NT2/D1 (cell line): ENCODE results near the gene FRMD3.

Experiments
- YY1 ChIP-seq: IDR thresholded peaks from 2 replicates; pipeline ENCODE4 v1.6.1; 2011; ENCODE audit not compliant: insufficient read length, insufficient read depth
- ZNF274 ChIP-seq: IDR thresholded peaks from 2 replicates; pipeline ENCODE4 v1.6.1; 2011; ENCODE audit warnings: mild to moderate bottlenecking, low read depth, low read length

GRCh38 chr9:83267741-83268140, 270.5 kb downstream of the FRMD3 start:
- no peak for TF ChIP-seq YY1
- TF ChIP-seq ZNF274 = no peak
